ENCODE measurements around the gene CCNQ. TPM values are rescaled to one million over a fixed set of nuclear protein-coding genes. Genes with fewer than 3 reads are reported as not detected.

Gene CCNQ
- total and polyA plus RNA-seq, 2 donors from 2014 or later, result 14.6 to 35.4 TPM

DNA sequence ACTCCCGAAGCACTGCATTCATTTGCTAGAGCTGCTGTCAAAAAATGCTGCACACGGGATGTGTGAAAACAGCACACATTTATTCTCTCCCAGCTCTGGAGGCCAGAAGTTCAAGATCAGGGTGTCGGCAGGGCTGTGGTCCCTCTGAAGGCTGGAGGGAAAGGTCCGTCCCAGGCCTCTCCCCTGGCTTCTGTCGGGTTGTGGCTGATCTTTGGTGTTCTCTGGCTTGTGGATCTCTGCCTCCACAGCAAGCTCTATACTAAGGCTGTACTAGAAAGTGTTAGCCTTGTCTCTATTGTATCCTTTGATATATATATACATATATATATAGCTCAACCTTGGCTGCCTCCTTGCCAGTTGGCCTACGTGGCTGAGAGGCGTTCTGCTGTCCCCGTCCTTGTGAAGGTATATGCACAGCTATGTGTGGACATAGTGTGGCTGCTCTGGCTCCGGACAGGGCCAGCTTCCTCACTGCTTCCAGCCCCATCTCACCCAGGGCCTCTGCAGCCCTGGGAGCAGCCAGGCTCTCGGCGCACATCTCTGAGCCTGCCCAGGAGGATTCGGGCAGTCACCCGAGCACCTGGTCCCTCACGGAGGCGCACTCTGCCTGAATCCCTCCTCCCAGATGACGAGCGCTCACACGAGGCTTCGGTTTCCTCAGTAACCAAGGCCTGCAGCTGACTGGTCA is 33.1 kb upstream of the CCNQ start:
- intact Hi-C loops (cut with DNase I), result no loop called here
- H3K9me3 ChIP-seq (ENCODE audit: control insufficient read depth in 2 of 3, insufficient read depth in 1 of 3, low read length in 3 of 3), result no peaks in the 10 kb centered on the region
- no peak for DNase-seq
- no peak for FAIRE-seq
- H3K4me3 ChIP-seq (ENCODE audit: low read length in 3 of 3), result no peak overlapping the region
- no peaks in the 10 kb centered on the region for H3K36me3 ChIP-seq (ENCODE audit: control insufficient read depth in 2 of 3, insufficient read depth in 3 of 3, low read length in 3 of 3)
- TF ChIP-seq, protein P1, sequence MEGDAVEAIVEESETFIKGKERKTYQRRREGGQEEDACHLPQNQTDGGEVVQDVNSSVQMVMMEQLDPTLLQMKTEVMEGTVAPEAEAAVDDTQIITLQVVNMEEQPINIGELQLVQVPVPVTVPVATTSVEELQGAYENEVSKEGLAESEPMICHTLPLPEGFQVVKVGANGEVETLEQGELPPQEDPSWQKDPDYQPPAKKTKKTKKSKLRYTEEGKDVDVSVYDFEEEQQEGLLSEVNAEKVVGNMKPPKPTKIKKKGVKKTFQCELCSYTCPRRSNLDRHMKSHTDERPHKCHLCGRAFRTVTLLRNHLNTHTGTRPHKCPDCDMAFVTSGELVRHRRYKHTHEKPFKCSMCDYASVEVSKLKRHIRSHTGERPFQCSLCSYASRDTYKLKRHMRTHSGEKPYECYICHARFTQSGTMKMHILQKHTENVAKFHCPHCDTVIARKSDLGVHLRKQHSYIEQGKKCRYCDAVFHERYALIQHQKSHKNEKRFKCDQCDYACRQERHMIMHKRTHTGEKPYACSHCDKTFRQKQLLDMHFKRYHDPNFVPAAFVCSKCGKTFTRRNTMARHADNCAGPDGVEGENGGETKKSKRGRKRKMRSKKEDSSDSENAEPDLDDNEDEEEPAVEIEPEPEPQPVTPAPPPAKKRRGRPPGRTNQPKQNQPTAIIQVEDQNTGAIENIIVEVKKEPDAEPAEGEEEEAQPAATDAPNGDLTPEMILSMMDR (IDR thresholded peaks at IDR 0.05; ENCODE audit: borderline replicate concordance, extremely low read depth, insufficient read depth), result no peak
- no peak overlapping the region for H3K9ac ChIP-seq (ENCODE audit: low read length in 3 of 3)
- no peak overlapping the region for H3K27ac ChIP-seq (ENCODE audit: low read depth in 2 of 2, low read length in 2 of 2)
- no peaks in the 10 kb centered on the region for H3K27me3 ChIP-seq (ENCODE audit: control insufficient read depth, insufficient read depth, low read length)
- H3K4me1 ChIP-seq (ENCODE audit: control insufficient read depth in 2 of 3, insufficient read depth in 2 of 3, low read depth in 1 of 3, low read length in 3 of 3), result no peaks in the 10 kb centered on the region

- no peaks in the 10 kb centered on the region for H3K4me1 ChIP-seq (ENCODE audit: control insufficient read depth in 2 of 3, insufficient read depth in 2 of 3, low read depth in 1 of 3, low read length in 3 of 3)
- DNase-seq (no peak), FAIRE-seq (no peak)
- H3K27ac ChIP-seq (ENCODE audit: low read depth in 2 of 2, low read length in 2 of 2), result no peak overlapping the region
- no peak overlapping the region for H3K4me3 ChIP-seq (ENCODE audit: low read length in 3 of 3)
- no peak overlapping the region for H3K9ac ChIP-seq (ENCODE audit: low read length in 3 of 3)
- no peaks in the 10 kb centered on the region for H3K9me3 ChIP-seq (ENCODE audit: control insufficient read depth in 2 of 3, insufficient read depth in 1 of 3, low read length in 3 of 3)
- H3K27me3 ChIP-seq (ENCODE audit: control insufficient read depth, insufficient read depth, low read length), result no peaks in the 10 kb centered on the region
- TF ChIP-seq, protein P1 (IDR thresholded peaks at IDR 0.05; ENCODE audit: borderline replicate concordance, extremely low read depth, insufficient read depth), result no peak
- intact Hi-C loops (cut with DNase I), result no loop called here
- no peaks in the 10 kb centered on the region for H3K36me3 ChIP-seq (ENCODE audit: control insufficient read depth in 2 of 3, insufficient read depth in 3 of 3, low read length in 3 of 3)
Observed at GRCh38 chrX:153631346-153631745, 32.4 kb upstream of the CCNQ start.

- DNase-seq, result peak in 2 of 5 donors; percentile 38 to 39
- Histone ChIP-seq H3K4me3 (ENCODE audit: low read length in 3 of 3) (no peak overlapping the region), H3K9ac (ENCODE audit: low read length in 3 of 3) (no peak overlapping the region), H3K36me3 (ENCODE audit: control insufficient read depth in 2 of 3, insufficient read depth in 3 of 3, low read length in 3 of 3) (no peaks in the 10 kb centered on the region), H3K27ac (ENCODE audit: low read depth in 2 of 2, low read length in 2 of 2) (no peak overlapping the region), H3K9me3 (ENCODE audit: control insufficient read depth in 2 of 3, insufficient read depth in 1 of 3, low read length in 3 of 3) (no peaks in the 10 kb centered on the region), H3K4me1 (ENCODE audit: control insufficient read depth in 2 of 3, insufficient read depth in 2 of 3, low read depth in 1 of 3, low read length in 3 of 3) (peaks cover 0 to 2% (median 0%) of the 10 kb centered on the region in 3 donors), H3K27me3 (ENCODE audit: control insufficient read depth, insufficient read depth, low read length) (no peaks in the 10 kb centered on the region)
- intact Hi-C loops (cut with DNase I), result no loop called here
- no peak for FAIRE-seq
- TF ChIP-seq, protein P1 (IDR thresholded peaks at IDR 0.05; ENCODE audit: borderline replicate concordance, extremely low read depth, insufficient read depth), result no peak
Observed at GRCh38 chrX:153628665-153629064, 29.7 kb upstream of the CCNQ start.
